SK-N-SH (cell line): ENCODE data around the gene ULK1. TPM values are rescaled to one million over a fixed set of nuclear protein-coding genes. Genes with fewer than 3 reads are reported as not detected.

Experiments
- CTCF ChIA-PET: fragments of 300-600, 350-600 bp; formaldehyde crosslinking; extraction: SDS; loops from one replicate; lab custom pipeline; 2021; lab: Yijun Ruan, JAX
- POLR2A ChIA-PET: fragments of 350-600 bp; sonication (Branson Sonifier 250); formaldehyde crosslinking; extraction: SDS; loops from one replicate; lab custom pipeline; 2020; ENCODE audit warnings: antibody characterized with exemption, inconsistent platforms; lab: Yijun Ruan, JAX
- DNase-seq: peaks from one replicate; pipeline ENCODE4 v3.0.0; 2012
- H2AFZ ChIP-seq: fragments of 200-600 bp; sonication (generic); 2 replicates; pipeline ENCODE4 v1.8.1; 2016; ENCODE audit warnings: antibody characterized with exemption, mild to moderate bottlenecking, low read depth
- H3F3A ChIP-seq: fragments of 200-600 bp; sonication (generic); replicated peaks from 2 replicates; pipeline ENCODE3; 2016; ENCODE audit warnings: antibody characterized with exemption, mild to moderate bottlenecking; ENCODE audit not compliant: insufficient read depth
- H3K27ac ChIP-seq, 2 experiments: fragments of 200-500 bp in 1 of 2; fragments of 200-600 bp in 1 of 2; sonication (Bioruptor generic) in 1 of 2; sonication (generic), shearing (Covaris generic) in 1 of 2; 2 replicates each; pipeline versions ENCODE4 v1.5.1 to v1.6.1; 2014 to 2016; ENCODE audit warnings: low read depth in 2 of 2, inconsistent platforms in 1 of 2, low read length in 1 of 2, mild to moderate bottlenecking in 1 of 2, mixed read lengths in 1 of 2
- H3K27me3 ChIP-seq: fragments of 200-600 bp; sonication (generic), shearing (Covaris generic); 2 replicates; pipeline ENCODE4 v1.6.1; 2016; ENCODE audit warnings: mixed run types; ENCODE audit not compliant: insufficient read depth
- H3K36me3 ChIP-seq, 2 experiments: fragments of 200-500 bp in 1 of 2; fragments of 200-600 bp in 1 of 2; sonication (Bioruptor generic) in 1 of 2; sonication (generic) in 1 of 2; replicated peaks in 1 of 2; 2 replicates each; pipeline versions ENCODE3 to v1.5.1; 2014 to 2016; ENCODE audit warnings: low read length in 1 of 2, mild to moderate bottlenecking in 1 of 2; ENCODE audit not compliant: insufficient read depth in 2 of 2, control insufficient read depth in 1 of 2
- H3K4me1 ChIP-seq, 2 experiments: fragments of 200-500 bp in 1 of 2; fragments of 200-600 bp in 1 of 2; sonication (Bioruptor generic) in 1 of 2; sonication (generic), shearing (Covaris generic) in 1 of 2; 2 replicates each; pipeline versions ENCODE4 v1.5.1 to v1.6.1; 2014 to 2016; ENCODE audit warnings: low read depth in 1 of 2, low read length in 1 of 2, mixed run types in 1 of 2; ENCODE audit not compliant: insufficient read depth in 2 of 2, control insufficient read depth in 1 of 2
- H3K4me2 ChIP-seq: fragments of 200-600 bp; sonication (generic), shearing (Covaris generic); 2 replicates; pipeline ENCODE4 v1.6.1; 2017; ENCODE audit warnings: mixed run types
- H3K4me3 ChIP-seq, 2 experiments: fragments of 200-500 bp in 1 of 2; fragments of 200-600 bp in 1 of 2; sonication (Bioruptor generic) in 1 of 2; sonication (generic), shearing (Covaris generic) in 1 of 2; 2 replicates each; pipeline versions ENCODE4 v1.5.1 to v1.8.1; 2014 to 2016; ENCODE audit warnings: low read depth in 2 of 2, inconsistent platforms in 1 of 2, low read length in 1 of 2, mild to moderate bottlenecking in 1 of 2, mixed read lengths in 1 of 2, moderate library complexity in 1 of 2
- H3K79me2 ChIP-seq: fragments of 200-600 bp; sonication (generic); 2 replicates; pipeline ENCODE4 v1.8.1; 2017; ENCODE audit warnings: mild to moderate bottlenecking; ENCODE audit not compliant: insufficient read depth
- H3K9ac ChIP-seq: fragments of 200-600 bp; sonication (generic); 2 replicates; pipeline ENCODE4 v1.6.1; 2017; ENCODE audit warnings: mixed run types
- H3K9me2 ChIP-seq: fragments of 200-600 bp; sonication (generic); 2 replicates; pipeline ENCODE4 v1.6.1; 2017; ENCODE audit warnings: mixed run types
- H3K9me3 ChIP-seq: fragments of 200-600 bp; sonication (generic); 2 replicates; pipeline ENCODE4 v1.6.1; 2017; ENCODE audit warnings: mixed run types, mild to moderate bottlenecking, moderate library complexity
- H4K20me1 ChIP-seq: fragments of 200-600 bp; sonication (generic); 2 replicates; pipeline ENCODE4 v1.6.1; 2017; ENCODE audit warnings: mild to moderate bottlenecking, mixed run types; ENCODE audit not compliant: insufficient read depth
- CTCF ChIP-seq: fragments of 200-600 bp; sonication (generic); IDR thresholded peaks from 2 replicates; pipeline ENCODE4 v1.6.1; 2017; ENCODE audit warnings: antibody characterized with exemption, mild to moderate bottlenecking, moderate library complexity
- GABPA ChIP-seq: IDR thresholded peaks from 2 replicates; pipeline ENCODE4 v1.4.0; 2012; ENCODE audit warnings: low read depth, mild to moderate bottlenecking
- MXI1 ChIP-seq: IDR thresholded peaks from 2 replicates; pipeline ENCODE4 v1.6.1; 2012; ENCODE audit warnings: mild to moderate bottlenecking, low read depth, low read length, improper control_type of control experiment
- RCOR1 ChIP-seq: fragments of 150-350 bp; IDR thresholded peaks from 2 replicates; pipeline ENCODE4 v1.6.1; 2017; ENCODE audit warnings: antibody characterized with exemption, low read length
- RFX5 ChIP-seq: IDR thresholded peaks from 2 replicates; pipeline ENCODE4 v1.6.1; 2012; ENCODE audit warnings: mild to moderate bottlenecking, improper control_type of control experiment, low read length
- SIN3A ChIP-seq: IDR thresholded peaks from 2 replicates; pipeline ENCODE4 v1.6.1; 2012; ENCODE audit warnings: low read depth, mild to moderate bottlenecking, low read length, moderate library complexity, borderline replicate concordance
- SMC3 ChIP-seq: IDR thresholded peaks from 2 replicates; pipeline ENCODE4 v1.6.1; 2012; ENCODE audit warnings: low read depth, low read length, improper control_type of control experiment
- TAF1 ChIP-seq: IDR thresholded peaks from 2 replicates; pipeline ENCODE4 v1.6.1; 2012; ENCODE audit warnings: low read depth, mild to moderate bottlenecking, low read length, moderate library complexity, borderline replicate concordance
- TCF12 ChIP-seq: IDR thresholded peaks from 2 replicates; pipeline ENCODE4 v1.4.0; 2012
- WGBS: methylation state at CpG from one replicate; pipeline ENCODE4 v1.1.6; 2017; ENCODE audit warnings: low lambda C conversion rate; 5-methylcytosine and 5-hydroxymethylcytosine counted together
- polyA plus RNA-seq, 3 experiments: library from polyadenylated mRNA; depleted of rRNA; stranded (reverse); fragments of >200 nt; gene quantifications; 2 replicates each; pipeline ENCODE4 v1.2.3, GENCODE V29; 2012
- TF ChIP-seq, protein P1 (sequence below): IDR thresholded peaks from 2 replicates; pipeline ENCODE4 v1.6.1; 2012; ENCODE audit warnings: mild to moderate bottlenecking, low read depth, low read length, moderate library complexity
- TF ChIP-seq, protein P2 (sequence below): IDR thresholded peaks from 2 replicates; pipeline ENCODE4 v1.4.0; 2012; ENCODE audit warnings: low read depth, borderline replicate concordance
- TF ChIP-seq, protein P3 (sequence below): fragments of 150-350 bp; IDR thresholded peaks from 2 replicates; pipeline ENCODE4 v1.6.1; 2016; ENCODE audit warnings: mild to moderate bottlenecking, low read depth, low read length

The ULK1 gene
- polyA plus RNA-seq, 1 of the 3 experiments (the other 2 are of a cell fraction): 10.7 TPM

DNA sequence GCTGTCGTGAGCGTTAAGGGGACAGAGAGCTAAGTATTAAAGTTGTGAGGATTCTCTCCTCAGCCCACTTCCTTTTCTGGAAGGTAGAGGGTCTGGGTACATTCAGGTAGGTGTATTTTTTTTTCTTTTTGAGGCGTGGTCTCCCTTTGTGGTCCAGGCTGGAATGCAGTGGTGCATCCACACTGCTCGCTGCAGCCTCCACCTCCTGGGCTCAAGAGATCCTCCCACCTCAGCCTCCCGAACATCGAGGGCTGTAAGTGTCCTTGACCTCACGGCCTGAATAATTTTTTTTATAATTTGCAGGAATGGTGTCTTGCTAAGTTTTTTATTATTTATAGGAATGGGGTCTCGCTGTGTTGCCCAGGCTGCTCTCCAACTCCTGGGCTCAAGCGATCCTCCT is 36.1 kb downstream of the ULK1 start:
- CTCF ChIA-PET: interaction anchor here (1.2 to 3.5 kb wide), 5 partner anchors 18 to 97 kb away, joined by 3 to 17 read pairs (median 4); partner anchors contain the start of gene EP400
- no peak overlapping the region for H2AFZ ChIP-seq
- H3K36me3 ChIP-seq: peaks cover 18 to 30% of the 10 kb centered on the region in 2 experiments
- POLR2A ChIA-PET: interaction anchor here (0.8 kb wide), 1 partner anchor 18 kb away, joined by 3 read pairs; no protein-coding TSS in a partner anchor
- TF ChIP-seq RCOR1 (no peak), TCF12 (no peak), CTCF (no peak), MXI1 (no peak), SIN3A (no peak), TAF1 (no peak), SMC3 (no peak), GABPA (no peak), RFX5 (no peak)
- TF ChIP-seq, protein P1, sequence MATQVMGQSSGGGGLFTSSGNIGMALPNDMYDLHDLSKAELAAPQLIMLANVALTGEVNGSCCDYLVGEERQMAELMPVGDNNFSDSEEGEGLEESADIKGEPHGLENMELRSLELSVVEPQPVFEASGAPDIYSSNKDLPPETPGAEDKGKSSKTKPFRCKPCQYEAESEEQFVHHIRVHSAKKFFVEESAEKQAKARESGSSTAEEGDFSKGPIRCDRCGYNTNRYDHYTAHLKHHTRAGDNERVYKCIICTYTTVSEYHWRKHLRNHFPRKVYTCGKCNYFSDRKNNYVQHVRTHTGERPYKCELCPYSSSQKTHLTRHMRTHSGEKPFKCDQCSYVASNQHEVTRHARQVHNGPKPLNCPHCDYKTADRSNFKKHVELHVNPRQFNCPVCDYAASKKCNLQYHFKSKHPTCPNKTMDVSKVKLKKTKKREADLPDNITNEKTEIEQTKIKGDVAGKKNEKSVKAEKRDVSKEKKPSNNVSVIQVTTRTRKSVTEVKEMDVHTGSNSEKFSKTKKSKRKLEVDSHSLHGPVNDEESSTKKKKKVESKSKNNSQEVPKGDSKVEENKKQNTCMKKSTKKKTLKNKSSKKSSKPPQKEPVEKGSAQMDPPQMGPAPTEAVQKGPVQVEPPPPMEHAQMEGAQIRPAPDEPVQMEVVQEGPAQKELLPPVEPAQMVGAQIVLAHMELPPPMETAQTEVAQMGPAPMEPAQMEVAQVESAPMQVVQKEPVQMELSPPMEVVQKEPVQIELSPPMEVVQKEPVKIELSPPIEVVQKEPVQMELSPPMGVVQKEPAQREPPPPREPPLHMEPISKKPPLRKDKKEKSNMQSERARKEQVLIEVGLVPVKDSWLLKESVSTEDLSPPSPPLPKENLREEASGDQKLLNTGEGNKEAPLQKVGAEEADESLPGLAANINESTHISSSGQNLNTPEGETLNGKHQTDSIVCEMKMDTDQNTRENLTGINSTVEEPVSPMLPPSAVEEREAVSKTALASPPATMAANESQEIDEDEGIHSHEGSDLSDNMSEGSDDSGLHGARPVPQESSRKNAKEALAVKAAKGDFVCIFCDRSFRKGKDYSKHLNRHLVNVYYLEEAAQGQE: no peak
- TF ChIP-seq, protein P2, sequence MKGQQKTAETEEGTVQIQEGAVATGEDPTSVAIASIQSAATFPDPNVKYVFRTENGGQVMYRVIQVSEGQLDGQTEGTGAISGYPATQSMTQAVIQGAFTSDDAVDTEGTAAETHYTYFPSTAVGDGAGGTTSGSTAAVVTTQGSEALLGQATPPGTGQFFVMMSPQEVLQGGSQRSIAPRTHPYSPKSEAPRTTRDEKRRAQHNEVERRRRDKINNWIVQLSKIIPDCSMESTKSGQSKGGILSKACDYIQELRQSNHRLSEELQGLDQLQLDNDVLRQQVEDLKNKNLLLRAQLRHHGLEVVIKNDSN: no peak
- TF ChIP-seq, protein P3, sequence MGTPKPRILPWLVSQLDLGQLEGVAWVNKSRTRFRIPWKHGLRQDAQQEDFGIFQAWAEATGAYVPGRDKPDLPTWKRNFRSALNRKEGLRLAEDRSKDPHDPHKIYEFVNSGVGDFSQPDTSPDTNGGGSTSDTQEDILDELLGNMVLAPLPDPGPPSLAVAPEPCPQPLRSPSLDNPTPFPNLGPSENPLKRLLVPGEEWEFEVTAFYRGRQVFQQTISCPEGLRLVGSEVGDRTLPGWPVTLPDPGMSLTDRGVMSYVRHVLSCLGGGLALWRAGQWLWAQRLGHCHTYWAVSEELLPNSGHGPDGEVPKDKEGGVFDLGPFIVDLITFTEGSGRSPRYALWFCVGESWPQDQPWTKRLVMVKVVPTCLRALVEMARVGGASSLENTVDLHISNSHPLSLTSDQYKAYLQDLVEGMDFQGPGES: no peak
- peaks cover 23% of the 10 kb centered on the region for H3K79me2 ChIP-seq
- WGBS: 88% methylated on average over 9 of the region's 9 CpGs
- peaks cover 3 to 7% of the 10 kb centered on the region in 2 experiments; a peak in 1 of 4 replicates for H3K4me1 ChIP-seq
- no peaks in the 10 kb centered on the region for H4K20me1 ChIP-seq
- H3K4me2 ChIP-seq: peak overlapping the region; percentile 99
- no peaks in the 10 kb centered on the region for H3F3A ChIP-seq
- H3K27me3 ChIP-seq: no peaks in the 10 kb centered on the region
- peak overlapping the region; percentile 84; the same call in 1 of the 2 replicates for H3K9ac ChIP-seq
- DNase-seq: no peak
- no peaks in the 10 kb centered on the region for H3K9me3 ChIP-seq
- peak overlapping the region; percentile 83 to 89 for H3K4me3 ChIP-seq
- no peaks in the 10 kb centered on the region for H3K9me2 ChIP-seq
- H3K27ac ChIP-seq: no peak overlapping the region
